ENCODE data around the gene MNS1.
"Not testable (repeated sequence)": the region's sequence is repeated elsewhere in the genome, so short reads cannot be mapped to it uniquely, and the experiment has no call there.

MNS1 gene

DNA sequence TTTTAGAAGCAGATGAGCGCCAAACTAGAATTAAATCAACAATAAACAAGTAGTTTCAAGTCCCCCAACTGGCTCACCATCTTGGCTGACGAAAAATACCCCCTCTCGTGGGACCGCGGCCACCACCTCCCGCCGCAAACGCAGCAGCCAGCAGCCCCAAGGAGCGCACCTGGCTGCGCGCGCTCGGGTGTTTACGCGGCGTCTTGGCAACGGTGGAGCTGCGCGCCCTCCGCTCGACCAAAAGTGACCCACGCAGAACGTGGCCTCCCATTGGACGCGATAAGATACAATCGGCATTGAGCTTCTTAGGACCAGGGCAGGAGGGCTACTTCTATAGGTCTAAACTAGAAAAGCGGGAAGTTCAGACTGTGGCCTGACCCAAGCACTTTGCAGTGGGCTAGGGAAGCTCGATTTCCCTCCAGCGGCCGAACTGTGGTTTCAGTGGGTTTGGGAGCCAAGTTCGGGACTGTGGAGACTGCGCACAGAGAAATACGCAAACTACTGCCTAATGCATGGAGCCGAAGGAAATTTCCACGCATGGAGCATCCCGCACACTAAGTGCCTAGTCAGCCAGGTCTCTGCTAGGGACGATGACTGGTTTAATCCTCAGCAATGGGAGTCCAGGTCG is at the start of gene MNS1:
Gene MNS1, minus strand, starts transcription at position 245 of the 628 bp plus-strand sequence. Its CDS starts 165 bp downstream, at position 80.
- Mint-ChIP-seq H3K36me3 (ENCODE audit: low read depth) (peaks cover 6% of the 10 kb centered on the region), H3K27ac (peak within 1 kb of the TSS; percentile 80), H3K4me3 (peak within 1 kb of the TSS; percentile 99), H3K4me1 (ENCODE audit: low read depth) (peaks cover 22% of the 10 kb centered on the region), H3K27me3 (no peaks in the 10 kb centered on the region), H3K9me3 (no peaks in the 10 kb centered on the region)
- intact Hi-C loops (cut with micrococcal nuclease), result no loop called here

- peaks cover 4% of the 10 kb centered on the region for H3K4me1 Mint-ChIP-seq (ENCODE audit: low read depth)
- no peak overlapping the region for H3K27ac Mint-ChIP-seq
- intact Hi-C loops (cut with micrococcal nuclease), result loop anchor here (1.0 to 10.0 kb wide), 2 partner anchors 373 to 808 kb away; no protein-coding TSS in a partner anchor
- no peaks in the 10 kb centered on the region for H3K9me3 Mint-ChIP-seq
- H3K4me3 Mint-ChIP-seq, result no peak overlapping the region
- H3K27me3 Mint-ChIP-seq, result peaks cover 2% of the 10 kb centered on the region
- H3K36me3 Mint-ChIP-seq (ENCODE audit: low read depth), result no peaks in the 10 kb centered on the region
Observed at GRCh38 chr15:56496635-56497034, 31.7 kb upstream of the MNS1 start.

GRCh38 chr15:56495533-56495932 is 30.6 kb upstream of the MNS1 start:
- peaks cover 2% of the 10 kb centered on the region for H3K27me3 Mint-ChIP-seq
- no peak overlapping the region for H3K27ac Mint-ChIP-seq
- no peaks in the 10 kb centered on the region for H3K9me3 Mint-ChIP-seq
- H3K4me1 Mint-ChIP-seq (ENCODE audit: low read depth), result peaks cover 4% of the 10 kb centered on the region
- intact Hi-C loops (cut with micrococcal nuclease), result loop anchor here (10.0 kb wide), 1 partner anchor 809 kb away; no protein-coding TSS in a partner anchor
- no peak overlapping the region for H3K4me3 Mint-ChIP-seq
- H3K36me3 Mint-ChIP-seq (ENCODE audit: low read depth), result no peaks in the 10 kb centered on the region

- Mint-ChIP-seq H3K4me1 (ENCODE audit: low read depth) (peaks cover 4% of the 10 kb centered on the region), H3K9me3 (no peaks in the 10 kb centered on the region), H3K27me3 (peaks cover 2% of the 10 kb centered on the region), H3K27ac (no peak overlapping the region), H3K4me3 (no peak overlapping the region), H3K36me3 (ENCODE audit: low read depth) (no peaks in the 10 kb centered on the region)
- intact Hi-C loops (cut with micrococcal nuclease), result loop anchor here (10.0 kb wide), 1 partner anchor 810 kb away; no protein-coding TSS in a partner anchor
Observed at GRCh38 chr15:56495053-56495452, 30.1 kb upstream of the MNS1 start.

- intact Hi-C loops (cut with micrococcal nuclease), result loop anchor here (10.0 kb wide), 1 partner anchor 812 kb away; no protein-coding TSS in a partner anchor
- no peak overlapping the region for H3K27ac Mint-ChIP-seq
- H3K9me3 Mint-ChIP-seq, result no peaks in the 10 kb centered on the region
- H3K36me3 Mint-ChIP-seq (ENCODE audit: low read depth), result no peaks in the 10 kb centered on the region
- no peak overlapping the region for H3K4me3 Mint-ChIP-seq
- peaks cover 4% of the 10 kb centered on the region for H3K4me1 Mint-ChIP-seq (ENCODE audit: low read depth)
- peaks cover 2% of the 10 kb centered on the region for H3K27me3 Mint-ChIP-seq
Observed at GRCh38 chr15:56492791-56493555, 28.0 kb upstream of the MNS1 start.

DNA sequence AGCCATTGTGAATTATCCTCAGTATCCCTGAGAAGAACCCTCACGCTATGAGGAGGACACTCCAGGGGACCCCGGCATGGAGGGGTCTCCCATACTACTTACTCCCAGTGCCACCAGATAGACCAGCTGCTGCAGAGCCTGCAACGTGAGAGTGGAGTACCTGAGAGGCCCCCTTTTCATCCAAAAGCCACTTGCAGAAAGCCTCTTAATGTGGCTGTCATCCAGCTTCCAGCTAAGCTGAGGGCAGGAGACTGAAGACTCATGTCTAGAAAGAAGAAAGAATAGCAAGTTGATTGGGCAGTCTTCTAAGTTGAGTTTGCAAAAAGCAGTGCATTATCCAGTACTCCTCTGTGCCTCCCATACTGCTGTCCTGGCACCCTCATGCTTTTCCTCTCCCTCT is 27.3 kb upstream of the MNS1 start:
- Mint-ChIP-seq H3K4me1 (ENCODE audit: low read depth) (peaks cover 4% of the 10 kb centered on the region), H3K4me3 (no peak overlapping the region), H3K27ac (no peak overlapping the region), H3K27me3 (peaks cover 3% of the 10 kb centered on the region), H3K9me3 (no peaks in the 10 kb centered on the region), H3K36me3 (ENCODE audit: low read depth) (no peaks in the 10 kb centered on the region)
- intact Hi-C loops (cut with micrococcal nuclease), result loop anchor here (10.0 kb wide), 1 partner anchor 813 kb away; no protein-coding TSS in a partner anchor

DNA sequence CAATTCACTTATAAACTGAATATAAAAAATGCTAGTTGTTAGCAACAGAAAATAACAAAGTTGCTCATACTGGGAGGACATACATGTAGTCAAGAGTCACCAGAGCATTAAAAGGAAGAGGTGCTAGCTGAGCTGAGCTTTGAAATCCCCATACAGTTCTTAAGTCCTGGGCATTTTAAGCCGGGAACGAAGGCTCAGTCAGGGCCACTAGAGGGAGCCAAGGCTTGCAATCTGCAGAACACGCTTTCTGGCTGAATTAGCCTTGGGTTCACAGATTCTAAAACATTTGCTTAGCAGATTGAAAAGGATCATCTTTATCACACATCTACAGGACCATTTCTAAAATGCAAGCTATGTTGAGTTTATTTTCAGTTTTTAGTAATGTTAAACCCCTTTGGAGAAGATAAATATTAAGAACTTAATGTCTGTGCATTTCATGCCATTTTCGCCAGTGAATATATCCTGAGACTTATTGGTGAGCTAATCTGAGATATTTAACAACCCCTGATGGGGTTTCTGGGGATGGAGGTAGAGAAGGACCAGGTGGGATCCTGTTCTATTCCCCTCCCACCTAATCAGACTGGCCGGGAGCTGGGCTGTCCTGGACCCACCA is 26.3 kb upstream of the MNS1 start:
- Mint-ChIP-seq H3K36me3 (ENCODE audit: low read depth) (no peaks in the 10 kb centered on the region), H3K27me3 (peaks cover 1% of the 10 kb centered on the region), H3K9me3 (no peaks in the 10 kb centered on the region), H3K4me3 (no peak overlapping the region), H3K4me1 (ENCODE audit: low read depth) (peaks cover 6% of the 10 kb centered on the region), H3K27ac (no peak overlapping the region)
- intact Hi-C loops (cut with micrococcal nuclease), result loop anchor here (10.0 kb wide), 1 partner anchor 814 kb away; no protein-coding TSS in a partner anchor

GRCh38 chr15:56490461-56490860 is 25.5 kb upstream of the MNS1 start:
- Mint-ChIP-seq H3K4me1 (ENCODE audit: low read depth) (peaks cover 13% of the 10 kb centered on the region), H3K4me3 (no peak overlapping the region), H3K9me3 (no peaks in the 10 kb centered on the region), H3K27ac (no peak overlapping the region), H3K36me3 (ENCODE audit: low read depth) (no peaks in the 10 kb centered on the region), H3K27me3 (peaks cover 1% of the 10 kb centered on the region)
- intact Hi-C loops (cut with micrococcal nuclease), result loop anchor here (10.0 kb wide), 1 partner anchor 814 kb away; no protein-coding TSS in a partner anchor

- H3K4me3 Mint-ChIP-seq; H3K9me3 Mint-ChIP-seq; intact Hi-C loops (cut with micrococcal nuclease); H3K36me3 Mint-ChIP-seq (ENCODE audit: low read depth); H3K27me3 Mint-ChIP-seq: not testable (repeated sequence)
- peaks cover 13% of the 10 kb centered on the region for H3K4me1 Mint-ChIP-seq (ENCODE audit: low read depth)
- peak overlapping the region; percentile 40 for H3K27ac Mint-ChIP-seq
Observed at GRCh38 chr15:56486206-56486605, 21.3 kb upstream of the MNS1 start.

- H3K36me3 Mint-ChIP-seq (ENCODE audit: low read depth); H3K4me3 Mint-ChIP-seq; H3K27me3 Mint-ChIP-seq; H3K9me3 Mint-ChIP-seq; intact Hi-C loops (cut with micrococcal nuclease): not testable (repeated sequence)
- Mint-ChIP-seq H3K27ac (peak overlapping the region; percentile 40), H3K4me1 (ENCODE audit: low read depth) (peaks cover 13% of the 10 kb centered on the region)
Observed at GRCh38 chr15:56485426-56485825, 20.5 kb upstream of the MNS1 start.

- Mint-ChIP-seq H3K4me1 (ENCODE audit: low read depth) (peaks cover 13% of the 10 kb centered on the region), H3K4me3 (no peak overlapping the region), H3K27me3 (peaks cover 1% of the 10 kb centered on the region), H3K9me3 (no peaks in the 10 kb centered on the region), H3K27ac (no peak overlapping the region), H3K36me3 (ENCODE audit: low read depth) (no peaks in the 10 kb centered on the region)
- intact Hi-C loops (cut with micrococcal nuclease), result no loop called here
Observed at GRCh38 chr15:56484287-56484686, 19.4 kb upstream of the MNS1 start.

- Mint-ChIP-seq H3K27ac (no peak overlapping the region), H3K9me3 (no peaks in the 10 kb centered on the region), H3K27me3 (no peaks in the 10 kb centered on the region), H3K36me3 (ENCODE audit: low read depth) (no peaks in the 10 kb centered on the region), H3K4me3 (no peak overlapping the region), H3K4me1 (ENCODE audit: low read depth) (peaks cover 6% of the 10 kb centered on the region)
- intact Hi-C loops (cut with micrococcal nuclease), result no loop called here
Observed at GRCh38 chr15:56475351-56475750, 10.4 kb upstream of the MNS1 start.

DNA sequence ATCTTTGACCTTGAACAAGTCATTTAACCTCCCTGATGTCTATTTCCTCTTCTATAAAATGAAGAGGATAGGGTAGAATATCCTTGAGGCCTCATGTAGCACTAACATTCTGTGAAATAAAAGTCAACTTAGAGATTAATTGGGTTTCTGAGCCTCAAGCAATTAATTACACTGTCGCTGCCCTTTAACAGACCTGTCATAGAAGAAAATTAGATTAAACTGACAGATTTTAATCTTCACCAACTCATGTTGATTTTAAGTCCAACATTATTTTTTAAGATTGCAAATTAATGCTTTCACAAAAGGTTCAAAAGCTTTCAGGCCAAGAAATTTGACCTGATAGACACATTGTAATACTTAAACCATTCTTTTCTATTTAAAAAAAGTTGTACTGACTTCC is 8.1 kb upstream of the MNS1 start:
- Mint-ChIP-seq H3K36me3 (ENCODE audit: low read depth) (no peaks in the 10 kb centered on the region), H3K9me3 (no peaks in the 10 kb centered on the region), H3K4me1 (ENCODE audit: low read depth) (peaks cover 19% of the 10 kb centered on the region), H3K27me3 (no peaks in the 10 kb centered on the region), H3K4me3 (no peak overlapping the region), H3K27ac (no peak overlapping the region)
- intact Hi-C loops (cut with micrococcal nuclease), result no loop called here

GRCh38 chr15:56472278-56472677 is 7.3 kb upstream of the MNS1 start:
- H3K4me3 Mint-ChIP-seq, result no peak overlapping the region
- H3K9me3 Mint-ChIP-seq, result no peaks in the 10 kb centered on the region
- intact Hi-C loops (cut with micrococcal nuclease), result no loop called here
- H3K27me3 Mint-ChIP-seq, result no peaks in the 10 kb centered on the region
- no peak overlapping the region for H3K27ac Mint-ChIP-seq
- H3K36me3 Mint-ChIP-seq (ENCODE audit: low read depth), result no peaks in the 10 kb centered on the region
- peaks cover 20% of the 10 kb centered on the region for H3K4me1 Mint-ChIP-seq (ENCODE audit: low read depth)
